ENCODE data around the gene DSCAM.

DSCAM gene

DNA sequence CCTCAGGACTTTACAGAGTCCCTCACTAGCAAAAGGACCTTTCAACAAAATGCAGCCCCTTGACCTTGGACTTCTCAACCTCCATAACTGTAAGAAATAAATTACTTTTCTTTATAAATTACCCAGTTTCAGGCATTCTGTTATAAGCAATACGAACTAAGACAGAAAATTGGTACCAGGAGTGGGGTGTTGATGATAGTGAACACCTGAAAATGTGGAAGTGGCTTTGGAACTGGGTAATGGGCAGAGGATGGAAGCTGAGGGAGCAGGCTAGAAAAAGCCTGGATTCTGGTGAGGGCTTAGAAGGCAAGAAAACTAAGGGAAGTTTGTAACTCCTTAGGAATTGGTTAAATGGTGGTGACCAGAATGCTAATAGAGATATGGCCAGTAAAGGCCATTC lies 46.8 kb downstream of the DSCAM start:
- no peak overlapping the region for H3K4me3 ChIP-seq (replicated peaks; ENCODE audit: low read depth, low read length)
- TF ChIP-seq, protein P1, sequence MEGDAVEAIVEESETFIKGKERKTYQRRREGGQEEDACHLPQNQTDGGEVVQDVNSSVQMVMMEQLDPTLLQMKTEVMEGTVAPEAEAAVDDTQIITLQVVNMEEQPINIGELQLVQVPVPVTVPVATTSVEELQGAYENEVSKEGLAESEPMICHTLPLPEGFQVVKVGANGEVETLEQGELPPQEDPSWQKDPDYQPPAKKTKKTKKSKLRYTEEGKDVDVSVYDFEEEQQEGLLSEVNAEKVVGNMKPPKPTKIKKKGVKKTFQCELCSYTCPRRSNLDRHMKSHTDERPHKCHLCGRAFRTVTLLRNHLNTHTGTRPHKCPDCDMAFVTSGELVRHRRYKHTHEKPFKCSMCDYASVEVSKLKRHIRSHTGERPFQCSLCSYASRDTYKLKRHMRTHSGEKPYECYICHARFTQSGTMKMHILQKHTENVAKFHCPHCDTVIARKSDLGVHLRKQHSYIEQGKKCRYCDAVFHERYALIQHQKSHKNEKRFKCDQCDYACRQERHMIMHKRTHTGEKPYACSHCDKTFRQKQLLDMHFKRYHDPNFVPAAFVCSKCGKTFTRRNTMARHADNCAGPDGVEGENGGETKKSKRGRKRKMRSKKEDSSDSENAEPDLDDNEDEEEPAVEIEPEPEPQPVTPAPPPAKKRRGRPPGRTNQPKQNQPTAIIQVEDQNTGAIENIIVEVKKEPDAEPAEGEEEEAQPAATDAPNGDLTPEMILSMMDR (IDR thresholded peaks at IDR 0.05; ENCODE audit: low read depth, low read length, missing control alignments), result no peak
- no peak for DNase-seq (ENCODE audit: extremely low read depth, low read depth)

DNA sequence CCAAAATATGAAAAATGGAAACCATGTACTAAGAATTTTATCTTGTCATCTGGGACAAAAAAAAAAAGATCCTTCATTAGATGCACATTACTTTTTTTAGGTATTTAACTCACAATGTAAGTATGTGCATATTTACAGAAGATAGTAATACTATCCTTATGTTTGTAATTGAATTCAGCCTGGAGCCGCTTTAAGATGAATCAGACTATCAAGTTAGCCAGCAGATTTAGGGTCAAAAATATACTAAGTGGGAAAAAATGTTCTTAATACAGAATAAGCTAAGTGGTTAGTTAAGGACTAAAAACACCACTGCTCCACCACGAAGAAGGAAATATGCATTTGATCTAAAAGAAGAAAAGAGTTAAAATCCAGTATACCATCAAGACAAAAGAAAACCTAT lies 49.1 kb downstream of the DSCAM start:
- TF ChIP-seq, protein P1 (IDR thresholded peaks at IDR 0.05; ENCODE audit: low read depth, low read length, missing control alignments), result no peak
- no peak overlapping the region for H3K4me3 ChIP-seq (replicated peaks; ENCODE audit: low read depth, low read length)
- DNase-seq (ENCODE audit: extremely low read depth, low read depth), result no peak

DNA sequence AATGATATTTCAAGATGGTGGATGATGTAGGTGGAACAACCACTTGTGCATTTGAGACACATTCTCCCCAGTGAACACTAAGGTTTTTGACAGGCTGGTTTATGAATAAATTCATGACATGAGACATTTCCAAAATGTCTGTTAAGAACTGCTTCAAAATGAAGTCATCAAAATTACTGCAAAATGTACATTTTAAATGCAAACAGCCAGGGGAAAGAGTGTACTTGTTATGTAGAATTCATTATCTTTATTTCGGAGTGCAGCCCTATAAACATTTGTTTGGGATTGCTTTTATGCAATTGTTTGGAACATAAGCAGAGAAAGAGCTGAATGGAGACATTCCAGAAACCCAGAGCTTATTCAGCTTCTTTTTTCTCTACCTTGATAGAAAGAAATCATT lies 49.5 kb downstream of the DSCAM start:
- DNase-seq (ENCODE audit: extremely low read depth, low read depth), result no peak
- TF ChIP-seq, protein P1 (IDR thresholded peaks at IDR 0.05; ENCODE audit: low read depth, low read length, missing control alignments), result no peak
- no peak overlapping the region for H3K4me3 ChIP-seq (replicated peaks; ENCODE audit: low read depth, low read length)

DNA sequence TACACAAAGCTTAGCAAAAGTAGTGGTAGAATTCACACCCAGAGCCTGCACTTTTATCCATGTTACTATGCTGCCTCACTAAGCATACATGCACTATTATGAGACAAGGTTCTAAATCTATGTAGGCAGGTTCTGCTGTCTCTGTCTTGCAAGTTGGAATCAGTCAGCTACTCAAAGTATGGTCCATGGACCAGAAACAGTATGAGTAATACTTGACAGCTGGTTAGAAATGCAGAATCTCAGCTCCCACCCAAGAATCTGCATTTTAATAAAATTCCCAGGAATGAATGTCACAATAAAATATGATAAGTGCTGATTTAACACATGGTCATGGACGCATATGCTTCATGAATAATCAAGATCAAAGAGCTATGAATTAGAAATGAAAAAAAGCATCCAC lies 50.5 kb downstream of the DSCAM start:
- TF ChIP-seq, protein P1 (IDR thresholded peaks at IDR 0.05; ENCODE audit: low read depth, low read length, missing control alignments), result no peak
- no peak overlapping the region for H3K4me3 ChIP-seq (replicated peaks; ENCODE audit: low read depth, low read length)
- no peak for DNase-seq (ENCODE audit: extremely low read depth, low read depth)

DNA sequence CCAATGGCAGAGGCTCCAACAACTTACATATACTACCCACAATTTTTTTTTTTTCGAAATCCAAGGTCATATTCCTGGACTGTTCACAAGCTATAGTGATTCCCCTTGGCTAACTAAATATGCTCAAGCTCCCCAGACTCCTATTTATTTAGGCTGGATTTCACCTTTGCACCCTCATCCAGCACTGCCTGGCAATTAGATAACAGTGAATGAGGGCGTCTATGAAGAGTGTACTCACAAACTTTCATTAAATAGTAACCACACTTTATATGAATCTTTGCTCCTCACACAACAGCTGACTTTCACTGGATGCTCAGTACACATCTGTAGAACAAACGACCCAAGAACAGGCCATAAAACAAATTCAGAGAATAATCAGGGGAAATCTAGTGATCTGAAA lies 51.6 kb downstream of the DSCAM start:
- no peak for DNase-seq (ENCODE audit: extremely low read depth, low read depth)
- TF ChIP-seq, protein P1 (IDR thresholded peaks at IDR 0.05; ENCODE audit: low read depth, low read length, missing control alignments), result no peak
- no peak overlapping the region for H3K4me3 ChIP-seq (replicated peaks; ENCODE audit: low read depth, low read length)

DNA sequence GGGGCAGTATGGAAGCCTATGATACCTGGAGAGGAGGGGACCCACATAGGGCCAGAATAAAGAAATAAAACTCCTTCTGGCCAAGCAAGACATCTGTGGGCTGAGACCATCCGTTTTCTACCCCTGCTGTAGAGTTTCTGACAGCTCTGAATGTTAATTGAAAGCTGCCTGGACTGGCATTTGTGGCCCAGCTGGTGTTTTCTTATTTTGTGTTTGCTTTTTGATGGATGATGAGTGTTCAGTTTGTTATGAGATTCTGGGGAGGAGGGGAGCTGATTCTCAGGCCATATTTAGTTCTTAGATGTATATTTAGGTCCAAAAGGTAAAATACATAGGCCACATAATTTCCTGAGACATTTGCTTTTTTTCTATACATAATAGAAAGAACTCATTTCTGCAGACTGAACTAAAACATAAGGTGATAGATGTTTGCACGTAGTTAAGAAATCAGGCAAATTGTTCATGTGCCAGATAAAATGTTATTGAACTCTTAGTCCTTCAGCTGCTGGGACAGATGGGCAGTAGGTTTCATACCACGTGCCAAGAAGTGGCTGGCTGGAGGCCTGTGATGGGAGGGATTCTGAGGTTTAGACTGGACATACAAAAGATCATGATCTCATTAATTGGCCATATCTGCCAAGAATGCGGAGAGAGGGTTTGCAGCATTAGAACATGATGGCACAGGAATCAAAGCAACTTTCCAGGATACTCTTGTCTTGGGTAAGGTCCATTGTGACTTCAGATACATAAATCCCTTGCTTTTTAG lies 54.1 kb downstream of the DSCAM start:
- no peak overlapping the region for H3K4me3 ChIP-seq (replicated peaks; ENCODE audit: low read depth, low read length)
- DNase-seq (ENCODE audit: extremely low read depth, low read depth), result no peak
- TF ChIP-seq, protein P1 (IDR thresholded peaks at IDR 0.05; ENCODE audit: low read depth, low read length, missing control alignments), result no peak

DNA sequence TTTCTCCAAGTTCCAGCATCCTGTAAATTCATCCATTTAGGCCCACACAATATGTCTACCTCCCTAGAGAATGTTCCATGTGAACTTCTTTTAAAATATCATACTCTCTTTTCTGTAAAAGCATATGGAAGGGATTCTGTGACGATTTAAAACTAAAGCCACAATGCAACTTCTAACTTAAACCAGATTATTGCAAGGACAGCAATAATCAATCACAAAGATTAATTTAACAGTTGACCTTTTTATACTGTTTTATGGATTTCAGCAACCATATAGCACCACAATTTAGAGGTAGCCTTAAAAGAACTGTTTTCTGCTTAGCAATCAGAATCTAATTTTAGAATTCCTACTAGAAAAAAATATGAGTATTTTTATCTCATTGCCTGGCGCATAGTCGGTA lies 58.3 kb downstream of the DSCAM start:
- TF ChIP-seq, protein P1 (IDR thresholded peaks at IDR 0.05; ENCODE audit: low read depth, low read length, missing control alignments), result no peak

More for the DNA sequence above, 58.3 kb downstream of the DSCAM start:
- H3K4me3 ChIP-seq (replicated peaks; ENCODE audit: low read depth, low read length), result no peak overlapping the region
- no peak for DNase-seq (ENCODE audit: extremely low read depth, low read depth)
